PFSK-1 (cell line): ENCODE results near the gene PODXL2.

Experiments used
- FOXP2 ChIP-seq: optimal IDR thresholded peaks from 2 replicates; pipeline ENCODE3; 2011; ENCODE audit warnings: borderline replicate concordance, control low read depth, inconsistent platforms; ENCODE audit not compliant: insufficient read depth; ENCODE audit errors: extremely low read length, extremely low read depth
- POLR2AphosphoS5 ChIP-seq: IDR thresholded peaks from 2 replicates; pipeline ENCODE4 v1.6.1; 2012; ENCODE audit warnings: low read depth, mild to moderate bottlenecking, control low read depth, low read length, moderate library complexity
- REST ChIP-seq, 2 experiments: IDR thresholded peaks; 2 replicates each; pipeline versions ENCODE4 v1.6.1 to v1.8.0; 2011 to 2012; ENCODE audit warnings: low read depth in 2 of 2, low read length in 2 of 2, control low read depth in 1 of 2, inconsistent platforms in 1 of 2, mild to moderate bottlenecking in 1 of 2, moderate library complexity in 1 of 2; ENCODE audit not compliant: insufficient read depth in 1 of 2
- SIN3A ChIP-seq: IDR thresholded peaks from 2 replicates; pipeline ENCODE4 v1.6.1; 2012; ENCODE audit warnings: mild to moderate bottlenecking, low read length, moderate library complexity, borderline replicate concordance; ENCODE audit not compliant: insufficient read depth
- TAF1 ChIP-seq: IDR thresholded peaks from 2 replicates; pipeline ENCODE4 v1.6.1; 2012; ENCODE audit warnings: low read length, control low read depth, borderline replicate concordance; ENCODE audit not compliant: insufficient read depth

DNA sequence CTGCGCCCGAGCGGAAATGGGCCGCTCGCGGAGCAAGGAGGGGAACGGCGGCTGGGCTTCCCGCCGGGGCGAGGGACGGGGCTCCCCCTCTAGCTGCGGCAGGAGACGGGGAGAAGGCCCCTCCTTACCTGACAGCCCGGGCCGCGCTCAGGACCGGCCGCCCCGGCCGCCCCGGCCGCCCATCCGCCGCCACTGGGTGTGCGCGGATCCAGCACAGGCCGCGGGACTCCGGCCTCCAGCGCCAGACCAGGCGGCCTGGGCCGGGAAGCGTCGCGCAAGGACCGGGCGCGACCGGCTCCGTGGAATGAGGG is 38.7 kb upstream of the PODXL2 start:
- TF ChIP-seq TAF1, result no peak
- no peak for TF ChIP-seq POLR2AphosphoS5
- TF ChIP-seq REST (IDR thresholded peaks at IDR 0.05; ENCODE audit: insufficient read depth in 1 of 2, low read depth in 2 of 2, low read length in 2 of 2), result no peak
- no peak for TF ChIP-seq SIN3A
- TF ChIP-seq FOXP2, result no peak
